H1 (cell line): ENCODE measurements around the gene SGCG. TPM values are rescaled to one million over a fixed set of nuclear protein-coding genes. Genes with fewer than 3 reads are reported as not detected.

ENCODE experiments used
- CTCF ChIA-PET: fragments of 300-600 bp; sonication (Branson Sonifier 250); formaldehyde crosslinking; loops from one replicate; lab custom pipeline; 2021; ENCODE audit not compliant: partially characterized antibody; lab: Charles Lee
- POLR2A ChIA-PET: fragments of 300-600 bp; sonication (Branson Sonifier 250); formaldehyde crosslinking; loops from one replicate; lab custom pipeline; 2021; ENCODE audit warnings: inconsistent platforms; ENCODE audit not compliant: partially characterized antibody; lab: Charles Lee
- DNase-seq, 2 experiments: peaks; one replicate each; pipeline versions ENCODE4 v3.0.0 to v3.0.0-alpha.2; 2010 to 2022; ENCODE audit warnings: low spot score in 2 of 2, low read depth in 1 of 2, mixed read lengths in 1 of 2
- FAIRE-seq: peaks from 2 replicates; lab custom pipeline; 2011; peaks lifted over from hg19 to GRCh38; lab: Jason Lieb, UNC
- H2AFZ ChIP-seq: 2 replicates; pipeline ENCODE4 v1.8.1; 2012; ENCODE audit warnings: low read length, inconsistent platforms
- H2AK5ac ChIP-seq: 2 replicates; pipeline ENCODE4 v1.6.1; 2013; ENCODE audit warnings: low read depth, low read length
- H2BK120ac ChIP-seq: replicated peaks from 2 replicates; pipeline ENCODE3; 2013; ENCODE audit warnings: low read depth, low read length, inconsistent platforms
- H2BK12ac ChIP-seq: 2 replicates; pipeline ENCODE4 v1.6.1; 2013; ENCODE audit warnings: low read depth, low read length
- H2BK15ac ChIP-seq: 2 replicates; pipeline ENCODE4 v1.6.1; 2013; ENCODE audit warnings: low read length
- H2BK20ac ChIP-seq: 2 replicates; pipeline ENCODE4 v1.6.1; 2013; ENCODE audit warnings: low read length
- H2BK5ac ChIP-seq: 2 replicates; pipeline ENCODE4 v1.6.1; 2013; ENCODE audit warnings: low read depth, low read length
- H3K14ac ChIP-seq: 2 replicates; pipeline ENCODE4 v1.6.1; 2013; ENCODE audit warnings: inconsistent platforms; ENCODE audit not compliant: insufficient read length
- H3K18ac ChIP-seq: 2 replicates; pipeline ENCODE4 v1.6.1; 2013; ENCODE audit warnings: low read length; ENCODE audit errors: extremely low read depth
- H3K23ac ChIP-seq: 2 replicates; pipeline ENCODE4 v1.6.1; 2013; ENCODE audit warnings: inconsistent platforms; ENCODE audit not compliant: insufficient read length
- H3K23me2 ChIP-seq: 2 replicates; pipeline ENCODE4 v1.6.1; 2013; ENCODE audit warnings: low read depth, low read length
- H3K27ac ChIP-seq: 2 replicates; pipeline ENCODE4 v1.6.1; 2011; ENCODE audit warnings: low read depth, low read length, inconsistent platforms
- H3K27me3 ChIP-seq, 4 experiments: replicated peaks in 1 of 4; 1 replicate in 1 of 4; 2 replicates in 3 of 4; pipeline versions ENCODE4 v1.6.1 to v1.8.1; 2011 to 2013; ENCODE audit warnings: low read length in 3 of 4, mild to moderate bottlenecking in 3 of 4, inconsistent platforms in 2 of 4, mixed read lengths in 2 of 4, moderate library complexity in 1 of 4; ENCODE audit not compliant: control insufficient read depth in 3 of 4, insufficient read depth in 3 of 4; ENCODE audit errors: extremely low read depth in 1 of 4
- H3K36me3 ChIP-seq, 4 experiments: 2 replicates each; pipeline versions ENCODE4 v1.6.1 to v1.8.1; 2011 to 2013; ENCODE audit warnings: mild to moderate bottlenecking in 4 of 4, low read length in 3 of 4, moderate library complexity in 2 of 4, control low read depth in 1 of 4, inconsistent platforms in 1 of 4; ENCODE audit not compliant: insufficient read depth in 4 of 4, control insufficient read depth in 2 of 4
- H3K4ac ChIP-seq: replicated peaks from 2 replicates; pipeline ENCODE3; 2013; ENCODE audit warnings: low read length, low read depth, mixed read lengths, inconsistent platforms; ENCODE audit not compliant: insufficient read length
- H3K4me1 ChIP-seq, 4 experiments: replicated peaks in 1 of 4; 1 replicate in 1 of 4; 2 replicates in 3 of 4; pipeline versions ENCODE4 v1.6.1 to v1.8.1; 2011 to 2013; ENCODE audit warnings: low read length in 3 of 4, inconsistent platforms in 2 of 4, mixed read lengths in 1 of 4; ENCODE audit not compliant: insufficient read depth in 4 of 4, control insufficient read depth in 3 of 4
- H3K4me2 ChIP-seq, 2 experiments: 2 replicates each; pipeline versions ENCODE4 v1.6.1 to v1.8.1; 2011 to 2013; ENCODE audit warnings: low read depth in 2 of 2, low read length in 2 of 2, control low read depth in 1 of 2, inconsistent platforms in 1 of 2, mild to moderate bottlenecking in 1 of 2; ENCODE audit not compliant: insufficient read depth in 1 of 2
- H3K4me3 ChIP-seq, 4 experiments: fragments of 200-600, 300-600 bp in 1 of 4; sonication (generic), shearing (Covaris generic), sonication (Bioruptor Twin) in 1 of 4; 2 replicates each; pipeline versions ENCODE4 v1.5.1 to v1.8.1; 2011 to 2016; ENCODE audit warnings: low read length in 4 of 4, low read depth in 3 of 4, control low read depth in 2 of 4, inconsistent platforms in 2 of 4, mild to moderate bottlenecking in 2 of 4, mixed read lengths in 1 of 4, moderate library complexity in 1 of 4; ENCODE audit not compliant: insufficient read depth in 2 of 4; ENCODE audit errors: extremely low read depth in 1 of 4
- H3K56ac ChIP-seq: replicated peaks from 2 replicates; pipeline ENCODE3; 2013; ENCODE audit warnings: low read depth, mild to moderate bottlenecking, mixed read lengths, low read length, inconsistent platforms; ENCODE audit not compliant: insufficient read length
- H3K79me1 ChIP-seq: 2 replicates; pipeline ENCODE4 v1.6.1; 2013; ENCODE audit warnings: low read depth, low read length, control low read depth
- H3K79me2 ChIP-seq, 2 experiments: 2 replicates each; pipeline versions ENCODE4 v1.6.1 to v1.8.1; 2012 to 2013; ENCODE audit warnings: low read length in 2 of 2, mild to moderate bottlenecking in 2 of 2, inconsistent platforms in 1 of 2; ENCODE audit not compliant: insufficient read depth in 2 of 2, control insufficient read depth in 1 of 2
- H3K9ac ChIP-seq, 4 experiments: replicated peaks in 1 of 4; 1 replicate in 1 of 4; 2 replicates in 3 of 4; pipeline versions ENCODE4 v1.6.1 to v1.8.1; 2011 to 2013; ENCODE audit warnings: low read depth in 3 of 4, low read length in 3 of 4, control low read depth in 2 of 4, mild to moderate bottlenecking in 2 of 4, moderate library complexity in 2 of 4, inconsistent platforms in 1 of 4; ENCODE audit errors: extremely low read depth in 1 of 4
- H3K9me3 ChIP-seq, 2 experiments: 2 replicates each; pipeline versions ENCODE4 v1.6.1 to v1.8.1; 2012 to 2013; ENCODE audit warnings: mild to moderate bottlenecking in 2 of 2, moderate library complexity in 2 of 2, control low read depth in 1 of 2, inconsistent platforms in 1 of 2, low read depth in 1 of 2, low read length in 1 of 2, mixed read lengths in 1 of 2; ENCODE audit not compliant: insufficient read depth in 2 of 2
- H4K20me1 ChIP-seq, 2 experiments: replicated peaks in 1 of 2; 2 replicates each; pipeline versions ENCODE3 to v1.8.1; 2011 to 2013; ENCODE audit warnings: inconsistent platforms in 2 of 2, low read length in 2 of 2, mild to moderate bottlenecking in 1 of 2; ENCODE audit not compliant: insufficient read depth in 2 of 2, control insufficient read depth in 1 of 2
- H4K5ac ChIP-seq: 2 replicates; pipeline ENCODE4 v1.6.1; 2013; ENCODE audit warnings: low read length, low read depth, mixed read lengths, inconsistent platforms; ENCODE audit not compliant: insufficient read length
- H4K8ac ChIP-seq: 2 replicates; pipeline ENCODE4 v1.8.0; 2013; ENCODE audit warnings: mild to moderate bottlenecking, moderate library complexity, low read length, inconsistent platforms; ENCODE audit not compliant: insufficient read depth; ENCODE audit errors: extremely low read depth
- H4K91ac ChIP-seq: replicated peaks from 2 replicates; pipeline ENCODE3; 2013; ENCODE audit warnings: low read length, mixed read lengths, inconsistent platforms; ENCODE audit not compliant: insufficient read length
- ATF3 ChIP-seq: IDR thresholded peaks from 2 replicates; pipeline ENCODE4 v1.6.1; 2011; ENCODE audit warnings: low read depth, mild to moderate bottlenecking, low read length; ENCODE audit not compliant: insufficient read depth
- BCL11A ChIP-seq, 2 experiments: IDR thresholded peaks; one replicate each; pipeline ENCODE4 v1.6.1; 2011; ENCODE audit warnings: low read depth in 2 of 2, low read length in 2 of 2, mild to moderate bottlenecking in 2 of 2
- CBX8 ChIP-seq: fragments of 300-800, 300-1000 bp; sonication (generic); IDR thresholded peaks from 2 replicates; pipeline ENCODE4 v1.7.1; 2016; ENCODE audit warnings: low read depth, low read length, borderline replicate concordance
- GABPA ChIP-seq: IDR thresholded peaks from 2 replicates; pipeline ENCODE4 v1.6.1; 2011; ENCODE audit warnings: mild to moderate bottlenecking, low read length, moderate library complexity, borderline replicate concordance; ENCODE audit not compliant: insufficient read depth
- GTF2F1 ChIP-seq: IDR thresholded peaks from 2 replicates; pipeline ENCODE4 v1.6.1; 2012; ENCODE audit warnings: low read depth, low read length, improper control_type of control experiment, borderline replicate concordance
- JUN ChIP-seq: IDR thresholded peaks from 2 replicates; pipeline ENCODE4 v1.6.1; 2011; ENCODE audit warnings: low read depth, mild to moderate bottlenecking, improper control_type of control experiment, low read length
- KDM4A ChIP-seq: IDR thresholded peaks from one replicate; pipeline ENCODE4 v1.7.1; 2012; ENCODE audit warnings: low read depth, mild to moderate bottlenecking, moderate library complexity, low read length, inconsistent platforms; ENCODE audit not compliant: severe bottlenecking
- KDM5A ChIP-seq: fragments of 200-600 bp; IDR thresholded peaks from 2 replicates; pipeline ENCODE4 v1.7.1; 2012; ENCODE audit warnings: mild to moderate bottlenecking, low read length, inconsistent platforms, mixed read lengths
- MAFK ChIP-seq: IDR thresholded peaks from 2 replicates; pipeline ENCODE4 v1.6.1; 2012; ENCODE audit warnings: low read depth, mild to moderate bottlenecking, improper control_type of control experiment, low read length
- PHF8 ChIP-seq: fragments of 200-600 bp; sonication (generic); conservative IDR thresholded peaks from 2 replicates; pipeline ENCODE4 v1.7.1; 2012; ENCODE audit warnings: low read depth, mild to moderate bottlenecking, inconsistent platforms, low read length, moderate library complexity
- POLR2A ChIP-seq, 2 experiments: IDR thresholded peaks; 1 replicate in 1 of 2; 2 replicates in 1 of 2; pipeline ENCODE4 v1.6.1; 2011; ENCODE audit warnings: low read depth in 2 of 2, low read length in 2 of 2, mild to moderate bottlenecking in 2 of 2; ENCODE audit errors: control extremely low read depth in 1 of 2
- RNF2 ChIP-seq: fragments of 200-900, 300-1000 bp; sonication (generic); IDR thresholded peaks from 2 replicates; pipeline ENCODE4 v1.7.1; 2016; ENCODE audit warnings: borderline replicate concordance, low read depth, mild to moderate bottlenecking, antibody characterized with exemption, low read length; ENCODE audit not compliant: poor library complexity, severe bottlenecking; ENCODE audit errors: missing control alignments
- SIN3A ChIP-seq, 2 experiments: IDR thresholded peaks in 1 of 2; conservative IDR thresholded peaks in 1 of 2; 2 replicates each; pipeline ENCODE4 v1.6.1; 2011 to 2012; ENCODE audit warnings: low read length in 2 of 2, improper control_type of control experiment in 1 of 2, low read depth in 1 of 2, mild to moderate bottlenecking in 1 of 2
- TBP ChIP-seq: IDR thresholded peaks from 2 replicates; pipeline ENCODE4 v1.6.1; 2011; ENCODE audit warnings: low read depth, low read length, improper control_type of control experiment
- TEAD4 ChIP-seq: IDR thresholded peaks from 2 replicates; pipeline ENCODE4 v1.6.1; 2012; ENCODE audit warnings: low read depth, low read length, inconsistent platforms, mixed read lengths
- polyA plus RNA-seq, 7 experiments: library from polyadenylated mRNA; depleted of rRNA in 3 of 7; stranded (reverse) in 5 of 7; unstranded in 2 of 7; fragments of >200 nt in 5 of 7; fragments of 200-250 nt in 2 of 7; gene quantifications; 1 replicate in 5 of 7; 2 replicates in 1 of 7; 4 replicates in 1 of 7; pipeline versions ENCODE4 v1.2.1 to v1.2.3, GENCODE V29; 2011 to 2013; ENCODE audit warnings: missing spikeins in 2 of 7, mixed read lengths in 2 of 7
- total RNA-seq: library from RNA; stranded (reverse); fragmentation: NEBNext Ultra II Directional; extraction: Animal tissue kit (Norgen Biotek cat#: 25700); gene quantifications from 2 replicates; pipeline ENCODE4 v1.2.1, GENCODE V29; 2021

The SGCG gene
- total and polyA plus RNA-seq, 2 of the 8 experiments (the other 6 are each of a cell fraction or from before 2014, with no cell fraction given), result 0.05 TPM; not detected in 1

GRCh38 chr13:23231241-23231640 is 50.5 kb downstream of the SGCG start:
- H3K79me1 ChIP-seq, result no peaks in the 10 kb centered on the region
- H2BK5ac ChIP-seq, result no peak overlapping the region
- H3K4ac ChIP-seq, result no peak overlapping the region
- no peak overlapping the region for H2BK120ac ChIP-seq
- no peak overlapping the region for H2AK5ac ChIP-seq
- ChIA-PET POLR2A (no interaction called here), CTCF (no interaction called here)
- no peak overlapping the region for H3K4me3 ChIP-seq
- H3K79me2 ChIP-seq, result no peaks in the 10 kb centered on the region
- no peak overlapping the region for H3K14ac ChIP-seq
- H3K4me1 ChIP-seq, result no peaks in the 10 kb centered on the region
- no peak overlapping the region for H3K27ac ChIP-seq
- no peaks in the 10 kb centered on the region for H3K36me3 ChIP-seq
- no peaks in the 10 kb centered on the region; a peak in 1 of 4 replicates for H3K9me3 ChIP-seq
- H3K27me3 ChIP-seq, result no peaks in the 10 kb centered on the region
- no peaks in the 10 kb centered on the region for H3K23me2 ChIP-seq
- no peaks in the 10 kb centered on the region for H4K20me1 ChIP-seq
- FAIRE-seq, result no peak
- no peak overlapping the region for H4K5ac ChIP-seq
- H2BK20ac ChIP-seq, result no peak overlapping the region
- H3K56ac ChIP-seq, result no peak overlapping the region
- H3K9ac ChIP-seq, result no peak overlapping the region
- no peak overlapping the region for H3K18ac ChIP-seq
- no peak overlapping the region for H4K8ac ChIP-seq
- no peak overlapping the region for H2BK12ac ChIP-seq
- H2AFZ ChIP-seq, result no peak overlapping the region
- H2BK15ac ChIP-seq, result no peak overlapping the region
- no peak overlapping the region for H3K4me2 ChIP-seq
- H4K91ac ChIP-seq, result no peak overlapping the region
- no peak overlapping the region for H3K23ac ChIP-seq
- no peak for DNase-seq
- TF ChIP-seq CBX8 (no peak), JUN (no peak), PHF8 (no peak), TEAD4 (no peak), ATF3 (no peak), MAFK (no peak), RNF2 (no peak), BCL11A (IDR thresholded peaks at IDR 0.05; ENCODE audit: low read depth in 2 of 2, low read length in 2 of 2) (no peak), KDM4A (no peak), GABPA (no peak), KDM5A (no peak), TBP (no peak), SIN3A (conservative IDR thresholded peaks at IDR 0.05 in 1 of 2, IDR thresholded peaks at IDR 0.05 in 1 of 2; ENCODE audit: low read depth in 1 of 2, low read length in 2 of 2) (no peak), POLR2A (IDR thresholded peaks at IDR 0.05; ENCODE audit: control extremely low read depth in 1 of 2, low read depth in 2 of 2, low read length in 2 of 2) (no peak), GTF2F1 (no peak)
